Astrocyte of the spinal cord (primary cell): ENCODE results near the gene CAMK2A.
"Not testable (repeated sequence)": the region's sequence is repeated elsewhere in the genome, so short reads cannot be mapped to it uniquely, and the experiment has no call there.

Source experiments
- DNase-seq: peaks from one replicate; pipeline ENCODE4 v3.0.0; 2011; ENCODE audit warnings: low read depth, low spot score
- H3K4me3 ChIP-seq: 2 replicates; pipeline ENCODE4 v1.5.1; 2011; ENCODE audit warnings: low read depth, mild to moderate bottlenecking, low read length, moderate library complexity
- CTCF ChIP-seq: IDR thresholded peaks from 2 replicates; pipeline ENCODE4 v1.5.1; 2012; ENCODE audit warnings: low read depth, mild to moderate bottlenecking, low read length, inconsistent platforms
- in situ Hi-C: cut with HindIII; loops from 2 replicates; pipeline ENCODE4 v1.10.0; 2017; ENCODE audit warnings: low sequenced_read_pairs

CAMK2A gene

GRCh38 chr5:150253416-150254208, 36.0 kb downstream of the CAMK2A start:
- no peak for TF ChIP-seq CTCF
- no peak for DNase-seq
- in situ Hi-C loops: no loop called here
- H3K4me3 ChIP-seq: no peak overlapping the region

GRCh38 chr5:150252489-150252888, 37.1 kb downstream of the CAMK2A start:
- DNase-seq: no peak
- H3K4me3 ChIP-seq: no peak overlapping the region
- no peak for TF ChIP-seq CTCF
- in situ Hi-C loops: no loop called here

- H3K4me3 ChIP-seq: no peak overlapping the region
- DNase-seq: no peak
- no peak for TF ChIP-seq CTCF
- in situ Hi-C loops: no loop called here
Measured at GRCh38 chr5:150251504-150251903, 38.1 kb downstream of the CAMK2A start.

GRCh38 chr5:150249744-150250143, 39.8 kb downstream of the CAMK2A start:
- no peak overlapping the region for H3K4me3 ChIP-seq
- no peak for DNase-seq
- TF ChIP-seq CTCF: no peak
- in situ Hi-C loops: no loop called here

GRCh38 chr5:150248946-150249345, 40.6 kb downstream of the CAMK2A start:
- in situ Hi-C loops: no loop called here
- DNase-seq: no peak
- TF ChIP-seq CTCF: no peak
- no peak overlapping the region for H3K4me3 ChIP-seq

GRCh38 chr5:150248493-150248892, 41.1 kb downstream of the CAMK2A start:
- in situ Hi-C loops, H3K4me3 ChIP-seq, DNase-seq: not testable (repeated sequence)

GRCh38 chr5:150247726-150248125, 41.8 kb downstream of the CAMK2A start:
- no peak for DNase-seq
- TF ChIP-seq CTCF: no peak
- no peak overlapping the region for H3K4me3 ChIP-seq
- in situ Hi-C loops: no loop called here
